Activated naive CD4-positive, alpha-beta T cell treated with anti-CD3 and anti-CD28 coated beads, Interleukin-2, amount 10 ng/mL, durations not matched to agents 7 days and 5 days (primary cell): ENCODE measurements around the gene LTBR.
"Not testable (repeated sequence)": the region's sequence is repeated elsewhere in the genome, so short reads cannot be mapped to it uniquely, and the experiment has no call there.

Experiments
- CTCF ChIA-PET: fragments of 350-600 bp; sonication (Branson Sonifier 250); formaldehyde crosslinking; loops from one replicate; lab custom pipeline; 2021; ENCODE audit warnings: antibody characterized with exemption; lab: Charles Lee
- DNase-seq: peaks from one replicate; pipeline ENCODE4 v3.0.0-alpha.2; 2020
- H3K27ac Mint-ChIP-seq: one replicate; pipeline ENCODE4 v1.8.0; 2021; ENCODE audit warnings: mild to moderate bottlenecking, moderate library complexity, mixed read lengths
- H3K27me3 Mint-ChIP-seq: one replicate; pipeline ENCODE4 v1.8.0; 2021; ENCODE audit warnings: mild to moderate bottlenecking, mixed read lengths
- H3K36me3 Mint-ChIP-seq: one replicate; pipeline ENCODE4 v1.8.0; 2021; ENCODE audit warnings: mixed read lengths
- H3K4me1 Mint-ChIP-seq: one replicate; pipeline ENCODE4 v1.8.0; 2021; ENCODE audit warnings: mixed read lengths
- H3K4me3 Mint-ChIP-seq: one replicate; pipeline ENCODE4 v1.8.0; 2021; ENCODE audit warnings: mild to moderate bottlenecking, moderate library complexity, mixed read lengths
- H3K9me3 Mint-ChIP-seq: one replicate; pipeline ENCODE4 v1.8.0; 2021; ENCODE audit warnings: mixed read lengths

Gene LTBR

GRCh38 chr12:6383572-6384498 is at the start of gene LTBR:
Gene LTBR, plus strand, starts transcription at chr12:6384162. Its CDS starts 197 bp downstream, at chr12:6384359.
- CTCF ChIA-PET = no interaction called here
- Mint-ChIP-seq H3K36me3 (no peaks in the 10 kb centered on the region), H3K4me3 (no peak within 1 kb of the TSS), H3K27me3 (peaks cover 89% of the 10 kb centered on the region), H3K27ac (no peak within 1 kb of the TSS), H3K4me1 (peaks cover 4% of the 10 kb centered on the region), H3K9me3 (no peaks in the 10 kb centered on the region)
- DNase-seq = peak; percentile 35

DNA sequence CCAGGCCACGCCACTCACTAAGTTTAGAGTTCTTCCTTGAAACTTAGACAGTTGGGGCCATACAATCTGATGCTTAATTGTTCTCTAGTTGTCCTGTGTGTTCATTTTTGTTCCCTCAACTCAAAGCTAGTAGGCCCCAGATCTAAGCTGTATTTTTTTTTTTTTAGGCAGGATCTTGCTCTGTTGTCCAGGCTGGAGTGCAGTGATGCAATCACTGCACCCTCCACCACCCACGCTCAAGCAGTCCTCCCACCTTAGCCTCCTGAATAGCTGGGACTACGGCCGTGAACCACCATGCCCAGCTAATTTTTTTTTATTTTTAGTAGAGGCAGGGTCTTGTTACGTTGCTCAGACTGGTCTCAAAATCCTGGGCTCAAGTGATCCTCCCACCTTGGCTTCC is 49.6 kb upstream of the LTBR start:
- CTCF ChIA-PET = interaction anchor here (1.1 to 5.7 kb wide), 11 partner anchors 8 to 136 kb away, joined by 3 to 91 read pairs (median 22); partner anchors contain the start of gene VAMP1
- peaks cover 6% of the 10 kb centered on the region for H3K4me1 Mint-ChIP-seq
- DNase-seq = no peak
- no peaks in the 10 kb centered on the region for H3K9me3 Mint-ChIP-seq
- H3K27ac Mint-ChIP-seq = peak overlapping the region; percentile 82
- H3K36me3 Mint-ChIP-seq = peaks cover 54% of the 10 kb centered on the region
- no peak overlapping the region for H3K4me3 Mint-ChIP-seq
- H3K27me3 Mint-ChIP-seq = no peaks in the 10 kb centered on the region

GRCh38 chr12:6334940-6335450 is 49.0 kb upstream of the LTBR start:
- Mint-ChIP-seq H3K27me3 (no peaks in the 10 kb centered on the region), H3K4me1 (peaks cover 6% of the 10 kb centered on the region), H3K4me3 (no peak overlapping the region), H3K27ac (no peak overlapping the region), H3K36me3 (peaks cover 50% of the 10 kb centered on the region), H3K9me3 (no peaks in the 10 kb centered on the region)
- CTCF ChIA-PET = interaction anchor here (0.6 to 5.7 kb wide), 24 partner anchors 9 to 809 kb away, joined by 3 to 91 read pairs (median 5); partner anchors contain the start of gene VAMP1
- DNase-seq = no peak

GRCh38 chr12:6335451-6336078 is 48.4 kb upstream of the LTBR start:
- Mint-ChIP-seq H3K4me1 (peaks cover 4% of the 10 kb centered on the region), H3K36me3 (peaks cover 44% of the 10 kb centered on the region), H3K9me3 (no peaks in the 10 kb centered on the region), H3K27ac (no peak overlapping the region), H3K27me3 (no peaks in the 10 kb centered on the region), H3K4me3 (no peak overlapping the region)
- peak; percentile 91 for DNase-seq
- CTCF ChIA-PET = interaction anchor here (0.6 to 5.7 kb wide), 25 partner anchors 8 to 808 kb away, joined by 3 to 91 read pairs (median 5); partner anchors contain the start of gene VAMP1

- Mint-ChIP-seq H3K27ac (no peak overlapping the region), H3K36me3 (peaks cover 40% of the 10 kb centered on the region), H3K27me3 (no peaks in the 10 kb centered on the region), H3K4me1 (peaks cover 3% of the 10 kb centered on the region), H3K4me3 (no peak overlapping the region), H3K9me3 (no peaks in the 10 kb centered on the region)
- DNase-seq = peak; percentile 75
- CTCF ChIA-PET = interaction anchor here (0.9 to 5.7 kb wide), 16 partner anchors 10 to 267 kb away, joined by 3 to 91 read pairs (median 11); partner anchors contain the start of gene VAMP1
Observed at GRCh38 chr12:6336079-6336888, 47.7 kb upstream of the LTBR start.

DNA sequence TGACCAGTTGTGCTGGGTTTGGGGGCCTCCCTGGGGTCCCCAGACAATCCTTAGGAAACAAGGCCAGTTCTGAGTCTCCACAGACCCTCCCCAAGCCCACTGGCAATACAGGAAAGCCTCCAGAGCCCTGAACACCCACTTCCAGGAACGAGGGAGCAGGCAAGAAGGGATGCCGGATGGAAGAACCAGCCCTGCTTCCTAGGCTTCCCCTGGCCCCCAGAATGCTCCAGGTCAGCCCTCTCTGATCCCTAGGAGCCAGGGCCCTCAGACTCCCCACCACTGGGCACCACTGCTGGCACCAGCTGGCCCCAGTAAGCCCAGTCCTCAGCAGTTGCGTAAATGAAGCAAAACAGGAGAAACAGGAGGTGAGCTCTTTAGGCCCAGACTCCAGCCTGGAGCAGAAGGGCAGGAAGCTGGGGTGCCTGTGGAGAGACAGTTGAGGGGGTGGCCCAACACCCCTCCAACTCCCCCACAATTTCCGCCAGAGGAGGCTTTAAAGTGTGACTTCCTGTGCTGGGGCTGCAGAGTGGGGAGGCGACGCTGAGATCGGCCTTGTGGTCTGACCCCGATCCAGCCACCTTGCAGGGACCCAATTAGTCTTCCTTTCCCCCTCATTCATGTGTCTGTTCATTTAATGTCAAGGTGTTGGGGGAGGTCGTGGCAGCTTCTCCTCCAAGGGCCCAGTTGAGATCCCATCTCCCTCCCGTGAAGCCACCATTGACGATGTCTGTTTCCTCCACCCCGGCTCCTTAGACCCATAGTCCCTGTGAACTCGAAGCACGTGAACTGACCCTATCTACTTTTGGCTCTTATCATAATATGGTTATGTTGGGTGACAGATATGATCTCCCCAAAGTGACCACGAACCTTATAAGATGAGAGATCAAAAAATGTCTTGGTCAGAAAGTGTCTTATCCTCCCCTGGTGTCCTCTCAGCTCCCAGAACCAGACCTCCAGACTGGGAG is 46.8 kb upstream of the LTBR start:
- no peak overlapping the region for H3K4me3 Mint-ChIP-seq
- DNase-seq = peak; percentile 80
- H3K36me3 Mint-ChIP-seq = peaks cover 36% of the 10 kb centered on the region
- CTCF ChIA-PET = interaction anchor here (0.5 to 5.7 kb wide), 15 partner anchors 9 to 266 kb away, joined by 3 to 91 read pairs (median 9); no protein-coding TSS in a partner anchor
- peaks cover 5% of the 10 kb centered on the region for H3K4me1 Mint-ChIP-seq
- H3K27ac Mint-ChIP-seq = no peak overlapping the region
- H3K27me3 Mint-ChIP-seq = no peaks in the 10 kb centered on the region
- no peaks in the 10 kb centered on the region for H3K9me3 Mint-ChIP-seq

DNA sequence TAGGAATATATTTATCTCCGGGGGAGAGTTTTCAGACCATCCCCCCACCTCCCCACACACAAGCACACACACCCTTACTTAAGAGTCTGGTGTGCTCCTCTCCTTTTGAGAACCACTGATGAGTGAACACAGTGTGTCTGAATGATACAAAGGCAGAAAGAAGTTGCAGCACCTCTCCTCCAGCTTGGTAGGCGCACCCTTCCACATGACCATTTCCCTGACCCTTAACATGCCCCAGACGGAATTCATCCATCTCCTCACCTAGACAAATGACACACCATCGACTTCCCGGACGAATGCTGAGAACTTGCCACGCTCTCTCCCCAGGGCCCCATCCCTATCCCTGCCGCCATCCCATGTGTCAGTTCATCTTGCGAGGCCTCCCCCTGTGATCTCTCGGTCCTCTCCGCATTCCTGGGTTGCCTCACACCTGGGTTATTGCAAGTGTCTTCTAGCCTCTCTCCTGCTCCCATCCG is 46.0 kb upstream of the LTBR start:
- CTCF ChIA-PET = interaction anchor here (0.9 to 4.5 kb wide), 6 partner anchors 11 to 126 kb away, joined by 3 to 39 read pairs (median 4); no protein-coding TSS in a partner anchor
- no peak for DNase-seq
- Mint-ChIP-seq H3K4me3 (no peak overlapping the region), H3K36me3 (peaks cover 28% of the 10 kb centered on the region), H3K27me3 (no peaks in the 10 kb centered on the region), H3K27ac (no peak overlapping the region), H3K9me3 (no peaks in the 10 kb centered on the region), H3K4me1 (peaks cover 13% of the 10 kb centered on the region)

GRCh38 chr12:6338536-6338935 is 45.4 kb upstream of the LTBR start:
- H3K27me3 Mint-ChIP-seq, H3K9me3 Mint-ChIP-seq, H3K4me3 Mint-ChIP-seq, DNase-seq, H3K27ac Mint-ChIP-seq: not testable (repeated sequence)
- peaks cover 24% of the 10 kb centered on the region for H3K36me3 Mint-ChIP-seq
- CTCF ChIA-PET = interaction anchor here (1.0 to 4.5 kb wide), 11 partner anchors 10 to 219 kb away, joined by 3 to 39 read pairs (median 4); partner anchors contain the start of gene VAMP1
- peaks cover 18% of the 10 kb centered on the region for H3K4me1 Mint-ChIP-seq

- DNase-seq = no peak
- peaks cover 20% of the 10 kb centered on the region for H3K36me3 Mint-ChIP-seq
- H3K27ac Mint-ChIP-seq = no peak overlapping the region
- H3K4me1 Mint-ChIP-seq = peaks cover 21% of the 10 kb centered on the region
- H3K27me3 Mint-ChIP-seq = no peaks in the 10 kb centered on the region
- H3K4me3 Mint-ChIP-seq = no peak overlapping the region
- no peaks in the 10 kb centered on the region for H3K9me3 Mint-ChIP-seq
- CTCF ChIA-PET = interaction anchor here (1.0 to 2.1 kb wide), 9 partner anchors 10 to 219 kb away, joined by 3 to 14 read pairs (median 4); partner anchors contain the start of gene VAMP1
Observed at GRCh38 chr12:6338955-6339354, 45.0 kb upstream of the LTBR start.

DNA sequence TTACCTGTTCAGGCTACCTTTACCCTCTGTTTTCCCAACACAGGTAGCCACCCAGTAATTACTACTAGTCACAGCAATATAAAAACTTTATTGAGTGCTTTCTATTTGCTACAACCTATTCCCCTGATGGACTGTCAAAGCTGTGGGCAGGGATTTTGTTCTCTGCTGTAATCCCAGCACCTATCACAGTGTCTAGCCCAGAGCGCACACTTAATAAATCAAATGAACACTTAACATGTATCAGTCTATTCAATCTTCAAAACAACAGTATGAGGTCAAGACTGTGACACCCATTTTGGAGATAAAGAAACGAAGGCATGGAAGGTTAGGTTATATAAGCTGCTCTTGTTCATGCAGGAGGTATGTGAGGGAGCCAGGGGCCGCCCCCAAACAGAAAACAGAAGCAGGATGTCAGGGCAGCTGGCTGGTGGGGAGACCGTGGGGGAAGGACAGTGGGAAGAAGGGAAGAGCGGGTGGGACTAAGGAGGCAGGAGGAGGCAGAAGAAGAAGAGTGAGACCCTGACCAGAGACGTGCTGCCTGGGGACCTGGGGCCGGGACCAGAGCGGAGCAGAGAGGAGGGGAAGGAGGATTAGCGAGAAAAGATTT is 43.8 kb upstream of the LTBR start:
- DNase-seq = peak; percentile 52
- peaks cover 25% of the 10 kb centered on the region for H3K4me1 Mint-ChIP-seq
- no peak overlapping the region for H3K4me3 Mint-ChIP-seq
- peaks cover 11% of the 10 kb centered on the region for H3K36me3 Mint-ChIP-seq
- CTCF ChIA-PET = interaction anchor here (1.8 to 2.1 kb wide), 2 partner anchors 27 to 125 kb away, joined by 10 to 14 read pairs; no protein-coding TSS in a partner anchor
- H3K9me3 Mint-ChIP-seq = no peaks in the 10 kb centered on the region
- H3K27ac Mint-ChIP-seq = no peak overlapping the region
- H3K27me3 Mint-ChIP-seq = no peaks in the 10 kb centered on the region

- H3K9me3 Mint-ChIP-seq = no peaks in the 10 kb centered on the region
- CTCF ChIA-PET = interaction anchor here (1.5 to 2.1 kb wide), 3 partner anchors 27 to 124 kb away, joined by 5 to 14 read pairs (median 10); no protein-coding TSS in a partner anchor
Observed at GRCh38 chr12:6340745-6341416, 43.1 kb upstream of the LTBR start.

More at GRCh38 chr12:6340745-6341416, 43.1 kb upstream of the LTBR start:
- Mint-ChIP-seq H3K4me1 (peaks cover 32% of the 10 kb centered on the region), H3K36me3 (peaks cover 7% of the 10 kb centered on the region), H3K27me3 (no peaks in the 10 kb centered on the region), H3K27ac (no peak overlapping the region), H3K4me3 (no peak overlapping the region)
- no peak for DNase-seq
